ENCODE data around the gene CCDC134.
"Not testable (repeated sequence)": the region's sequence is repeated elsewhere in the genome, so short reads cannot be mapped to it uniquely, and the experiment has no call there.

Gene CCDC134

GRCh38 chr22:41825376-41825775 is 24.9 kb downstream of the CCDC134 start:
- peak; percentile 47 for DNase-seq (ENCODE audit: low spot score)

GRCh38 chr22:41826021-41826420 is 25.5 kb downstream of the CCDC134 start:
- no peak for DNase-seq (ENCODE audit: low spot score)

GRCh38 chr22:41826430-41827383 is 26.2 kb downstream of the CCDC134 start:
- no peak for DNase-seq (ENCODE audit: low spot score)

- DNase-seq (ENCODE audit: low spot score): no peak
These were observed 27.2 kb downstream of the CCDC134 start for GRCh38 chr22:41827671-41828070.

- no peak for DNase-seq (ENCODE audit: low spot score)
These were observed 28.0 kb downstream of the CCDC134 start for GRCh38 chr22:41828516-41828915.

- DNase-seq (ENCODE audit: low spot score): no peak
These were observed 29.7 kb downstream of the CCDC134 start for GRCh38 chr22:41830174-41830573.

GRCh38 chr22:41831383-41831782 is 30.9 kb downstream of the CCDC134 start:
- DNase-seq (ENCODE audit: low spot score): no peak

- DNase-seq (ENCODE audit: low spot score): no peak
These were observed 31.5 kb downstream of the CCDC134 start for GRCh38 chr22:41831828-41832552.

GRCh38 chr22:41832553-41833368 is 32.3 kb downstream of the CCDC134 start, which contains the start of gene SREBF2:
Gene SREBF2 (plus strand): TSS chr22:41833105. CDS start chr22:41833271, 166 bp downstream.
- DNase-seq (ENCODE audit: low spot score): peak; percentile 99

- no peak for DNase-seq (ENCODE audit: low spot score)
These were observed 33.0 kb downstream of the CCDC134 start for GRCh38 chr22:41833369-41834004.

- no peak for DNase-seq (ENCODE audit: low spot score)
These were observed 33.8 kb downstream of the CCDC134 start for GRCh38 chr22:41834005-41834944.

- not testable (repeated sequence) for DNase-seq (ENCODE audit: low spot score)
These were observed 35.0 kb downstream of the CCDC134 start for GRCh38 chr22:41835462-41835861.

- no peak for DNase-seq (ENCODE audit: low spot score)
These were observed 36.1 kb downstream of the CCDC134 start for GRCh38 chr22:41836551-41836950.

- no peak for DNase-seq (ENCODE audit: low spot score)
These were observed 38.6 kb downstream of the CCDC134 start for GRCh38 chr22:41838842-41839618.

- no peak for DNase-seq (ENCODE audit: low spot score)
These were observed 39.7 kb downstream of the CCDC134 start for GRCh38 chr22:41840216-41840615.

GRCh38 chr22:41841085-41841712 is 40.7 kb downstream of the CCDC134 start:
- DNase-seq (ENCODE audit: low spot score): no peak

- no peak for DNase-seq (ENCODE audit: low spot score)
These were observed 42.8 kb downstream of the CCDC134 start for GRCh38 chr22:41842996-41843970.

GRCh38 chr22:41844036-41844435 is 43.6 kb downstream of the CCDC134 start:
- no peak for DNase-seq (ENCODE audit: low spot score)

All from AG08395 (cell line).